GM12801 (cell line): ENCODE results near the gene PPP1R1B.

ENCODE experiments used
- CTCF ChIP-seq: IDR thresholded peaks from one replicate; pipeline ENCODE4 v1.5.1; 2011; ENCODE audit warnings: control low read depth; ENCODE audit not compliant: insufficient read length; ENCODE audit errors: extremely low read depth

PPP1R1B gene

DNA sequence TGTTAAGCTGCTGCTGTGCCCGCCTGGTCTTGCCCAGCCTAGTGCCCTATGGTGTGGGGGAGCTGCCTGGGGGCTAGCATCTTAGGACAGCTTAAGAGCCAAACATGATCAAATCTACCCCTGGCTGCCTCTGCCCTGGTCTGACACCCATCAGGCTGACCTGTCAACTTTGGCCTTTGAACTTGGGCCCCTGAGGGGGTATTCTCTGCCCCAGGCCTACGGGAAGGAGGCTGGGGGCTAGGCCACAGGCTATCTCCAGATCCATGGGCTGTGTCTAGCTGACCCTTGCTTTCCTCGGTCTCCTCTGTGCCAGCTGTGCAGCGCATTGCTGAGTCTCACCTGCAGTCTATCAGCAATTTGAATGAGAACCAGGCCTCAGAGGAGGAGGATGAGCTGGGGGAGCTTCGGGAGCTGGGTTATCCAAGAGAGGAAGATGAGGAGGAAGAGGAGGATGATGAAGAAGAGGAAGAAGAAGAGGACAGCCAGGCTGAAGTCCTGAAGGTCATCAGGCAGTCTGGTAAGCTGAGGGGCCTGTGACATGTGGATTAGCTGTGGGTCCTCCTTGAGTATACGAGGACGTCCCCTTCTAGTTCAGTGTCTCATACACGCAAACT lies 6.9 kb downstream of the PPP1R1B start:
- no peak for TF ChIP-seq CTCF

DNA sequence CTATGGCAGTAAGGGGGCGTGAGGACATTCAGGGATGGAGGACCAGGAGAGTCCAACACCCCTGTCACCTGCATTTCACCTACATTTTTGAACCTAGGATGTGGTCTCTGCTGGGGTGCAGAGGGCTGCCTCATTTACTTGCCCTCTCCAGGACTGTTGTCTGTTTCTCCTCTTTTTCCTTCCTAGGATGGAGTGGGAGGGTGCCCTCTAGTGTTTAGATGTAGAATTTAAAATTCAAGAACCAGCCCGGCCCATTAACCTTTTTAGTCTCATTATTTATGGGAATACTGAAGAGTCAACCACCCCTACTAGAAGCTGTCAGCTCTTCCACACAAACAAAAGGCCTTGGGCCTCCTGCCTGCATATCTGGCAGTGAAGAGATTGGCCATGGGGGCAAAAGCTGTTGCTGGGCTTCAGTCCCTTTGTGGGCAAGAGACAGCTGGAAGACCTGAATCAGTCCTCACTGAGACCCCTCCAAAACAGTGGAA lies 7.7 kb downstream of the PPP1R1B start:
- no peak for TF ChIP-seq CTCF

GRCh38 chr17:39635614-39636176 lies 8.9 kb downstream of the PPP1R1B start:
- no peak for TF ChIP-seq CTCF

DNA sequence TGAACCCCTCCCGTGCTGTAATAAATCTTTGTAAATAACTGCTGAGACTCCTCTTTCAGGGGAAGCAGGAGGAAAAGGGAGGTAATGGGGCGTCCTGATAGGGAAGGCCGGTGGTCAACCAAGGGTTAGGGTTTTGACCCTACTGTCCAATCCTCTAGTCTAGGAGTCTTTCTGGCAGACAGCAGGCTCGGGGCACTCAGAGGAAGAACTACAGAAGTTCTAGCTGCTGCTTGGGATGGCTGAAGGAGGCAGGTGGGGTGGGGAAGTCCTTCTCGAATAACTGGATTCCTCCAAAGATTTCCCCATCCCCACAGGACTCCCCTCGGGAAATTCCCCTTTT lies 9.8 kb downstream of the PPP1R1B start:
- no peak for TF ChIP-seq CTCF

DNA sequence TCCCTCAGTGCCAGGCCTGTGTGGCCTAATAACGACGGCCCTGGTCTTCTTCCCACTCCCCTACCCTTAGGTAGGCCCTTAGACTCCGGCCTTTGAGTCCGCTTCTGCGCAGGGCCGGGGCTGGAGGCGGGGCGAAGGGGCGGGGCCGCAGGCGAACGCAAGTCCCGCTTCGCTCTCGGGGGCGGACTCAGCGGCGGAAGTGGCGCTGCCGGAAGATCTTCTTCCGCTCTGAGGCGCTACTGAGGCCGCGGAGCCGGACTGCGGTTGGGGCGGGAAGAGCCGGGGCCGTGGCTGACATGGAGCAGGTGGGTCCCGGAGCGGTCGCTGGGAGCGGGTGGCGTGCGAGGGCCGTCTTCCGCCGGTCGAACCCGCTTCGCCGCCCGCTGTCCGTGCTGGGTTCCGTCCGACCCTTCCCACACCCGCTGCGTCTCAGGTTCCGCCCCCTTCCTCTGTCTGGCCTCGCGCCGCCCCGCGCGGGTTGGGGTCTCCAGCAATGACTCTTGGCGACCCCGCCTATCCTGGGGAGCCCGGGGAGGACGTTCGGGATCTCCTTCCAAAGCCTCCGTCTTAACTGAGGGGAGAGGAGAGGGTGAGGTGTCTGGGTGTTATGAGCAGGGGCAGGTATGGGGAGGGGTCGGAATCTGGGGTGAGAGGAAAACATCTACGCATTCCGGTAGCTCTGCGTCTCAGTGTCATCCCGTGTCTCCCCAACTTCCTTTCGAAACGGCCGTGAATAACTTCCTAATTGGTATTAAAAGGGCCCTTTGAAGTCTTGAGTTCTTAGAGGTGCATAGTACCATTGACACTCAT lies 10.4 kb downstream of the PPP1R1B start, which contains the start of gene STARD3:
Gene STARD3, plus strand, starts transcription at position 218 of the 810 bp plus-strand sequence. CDS start 16,388 bp downstream, outside the sequence.
- TF ChIP-seq CTCF: no peak

- TF ChIP-seq CTCF: no peak
Observed at GRCh38 chr17:39638317-39638716, 11.6 kb downstream of the PPP1R1B start.

- TF ChIP-seq CTCF: no peak
Observed at GRCh38 chr17:39639043-39639442, 12.3 kb downstream of the PPP1R1B start.
